Esophagus squamous epithelium (tissue), 4 donors: ENCODE data around the gene PXYLP1.

ENCODE experiments used
- POLR2A ChIP-seq, 4 donors: fragments of 450-650 bp; IDR thresholded peaks; one replicate each; pipeline ENCODE4 v1.6.1; 2017; ENCODE audit warnings: antibody characterized with exemption in 4 of 4, mild to moderate bottlenecking in 4 of 4, moderate library complexity in 3 of 4
- TF ChIP-seq, protein P1 (sequence below), 6 experiments: fragments of 450-650 bp in 4 of 6; fragments of 200-600 bp in 2 of 6; sonication (generic) in 2 of 6; IDR thresholded peaks; one replicate each; pipeline ENCODE4 v1.5.1; 2016 to 2019; ENCODE audit warnings: antibody characterized with exemption in 6 of 6, mild to moderate bottlenecking in 4 of 6, moderate library complexity in 4 of 6

DNA sequence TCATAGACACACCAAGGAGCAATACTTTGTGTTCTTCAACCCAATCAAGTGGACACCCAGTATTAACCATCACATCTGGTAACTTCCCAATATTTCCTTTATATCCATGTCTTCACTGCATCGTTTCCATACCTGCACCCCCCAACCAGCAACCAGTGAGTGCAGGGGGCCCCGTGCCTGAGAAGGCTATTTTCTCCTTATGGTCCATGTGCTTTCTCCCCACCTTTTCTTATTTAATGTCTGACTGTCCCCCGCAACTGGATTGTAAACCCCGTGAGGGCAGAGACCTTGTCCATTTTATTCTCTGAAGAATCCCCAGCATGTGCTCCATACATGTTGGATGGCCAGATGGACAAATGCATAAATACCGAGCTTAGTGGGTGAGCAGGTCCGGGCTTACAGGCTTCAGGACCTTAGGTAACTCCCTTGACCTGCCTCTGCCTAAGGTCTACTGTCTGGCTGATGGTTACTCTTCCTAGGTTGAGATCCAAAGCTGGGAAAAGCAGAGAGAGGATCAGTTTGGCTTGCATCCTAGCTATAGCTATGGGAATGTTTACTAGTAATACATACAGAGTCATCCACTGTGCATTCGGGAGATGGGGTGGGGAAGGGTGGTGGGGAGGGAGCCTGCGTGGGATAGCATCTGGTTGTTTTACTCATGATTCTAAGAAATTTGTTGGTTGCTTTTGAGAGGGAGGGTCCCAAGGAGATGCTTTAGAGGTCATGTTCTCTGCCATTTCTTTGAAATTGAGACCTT lies 41.5 kb downstream of the PXYLP1 start:
- TF ChIP-seq, protein P1, sequence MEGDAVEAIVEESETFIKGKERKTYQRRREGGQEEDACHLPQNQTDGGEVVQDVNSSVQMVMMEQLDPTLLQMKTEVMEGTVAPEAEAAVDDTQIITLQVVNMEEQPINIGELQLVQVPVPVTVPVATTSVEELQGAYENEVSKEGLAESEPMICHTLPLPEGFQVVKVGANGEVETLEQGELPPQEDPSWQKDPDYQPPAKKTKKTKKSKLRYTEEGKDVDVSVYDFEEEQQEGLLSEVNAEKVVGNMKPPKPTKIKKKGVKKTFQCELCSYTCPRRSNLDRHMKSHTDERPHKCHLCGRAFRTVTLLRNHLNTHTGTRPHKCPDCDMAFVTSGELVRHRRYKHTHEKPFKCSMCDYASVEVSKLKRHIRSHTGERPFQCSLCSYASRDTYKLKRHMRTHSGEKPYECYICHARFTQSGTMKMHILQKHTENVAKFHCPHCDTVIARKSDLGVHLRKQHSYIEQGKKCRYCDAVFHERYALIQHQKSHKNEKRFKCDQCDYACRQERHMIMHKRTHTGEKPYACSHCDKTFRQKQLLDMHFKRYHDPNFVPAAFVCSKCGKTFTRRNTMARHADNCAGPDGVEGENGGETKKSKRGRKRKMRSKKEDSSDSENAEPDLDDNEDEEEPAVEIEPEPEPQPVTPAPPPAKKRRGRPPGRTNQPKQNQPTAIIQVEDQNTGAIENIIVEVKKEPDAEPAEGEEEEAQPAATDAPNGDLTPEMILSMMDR (IDR thresholded peaks at IDR 0.05), result no peak
- TF ChIP-seq POLR2A (IDR thresholded peaks at IDR 0.05), result no peak
